Liver (tissue), 9 donors: ENCODE measurements around the gene SLC35B4. TPM values are rescaled to one million over a fixed set of nuclear protein-coding genes. Genes with fewer than 3 reads are reported as not detected.

Experiments used
- DNase-seq: peaks from one replicate; pipeline ENCODE4 v3.0.0-alpha.2; 2017; ENCODE audit warnings: low spot score
- H3K27ac ChIP-seq, 2 donors: one replicate each; pipeline ENCODE4 v1.7.0; 2013; ENCODE audit warnings: inconsistent platforms in 2 of 2, low read length in 2 of 2, control low read depth in 1 of 2, low read depth in 1 of 2, mild to moderate bottlenecking in 1 of 2
- H3K27me3 ChIP-seq, 4 donors: one replicate each; pipeline versions ENCODE4 v1.6.1 to v1.7.0; 2013; ENCODE audit warnings: low read length in 3 of 4, inconsistent platforms in 1 of 4, mild to moderate bottlenecking in 1 of 4, moderate library complexity in 1 of 4; ENCODE audit not compliant: control insufficient read depth in 4 of 4, insufficient read depth in 4 of 4
- H3K36me3 ChIP-seq, 4 donors: one replicate each; pipeline versions ENCODE4 v1.6.1 to v1.7.0; 2013; ENCODE audit warnings: low read length in 3 of 4, mild to moderate bottlenecking in 3 of 4, low read depth in 1 of 4, moderate library complexity in 1 of 4; ENCODE audit not compliant: control insufficient read depth in 4 of 4, insufficient read depth in 3 of 4
- H3K4me1 ChIP-seq, 4 donors: one replicate each; pipeline versions ENCODE4 v1.6.1 to v1.7.0; 2013; ENCODE audit warnings: low read length in 3 of 4, mild to moderate bottlenecking in 3 of 4, moderate library complexity in 1 of 4; ENCODE audit not compliant: control insufficient read depth in 4 of 4, insufficient read depth in 4 of 4
- H3K4me3 ChIP-seq, 3 donors: one replicate each; pipeline versions ENCODE4 v1.6.1 to v1.7.0; 2013; ENCODE audit warnings: low read length in 3 of 3, control low read depth in 1 of 3, low read depth in 1 of 3, mild to moderate bottlenecking in 1 of 3
- H3K9ac ChIP-seq, 2 donors: one replicate each; pipeline ENCODE4 v1.7.0; 2013; ENCODE audit warnings: low read length in 2 of 2, mild to moderate bottlenecking in 2 of 2, moderate library complexity in 2 of 2, control low read depth in 1 of 2, low read depth in 1 of 2
- H3K9me3 ChIP-seq, 4 donors: one replicate each; pipeline versions ENCODE4 v1.6.1 to v1.7.0; 2013; ENCODE audit warnings: low read length in 3 of 4; ENCODE audit not compliant: control insufficient read depth in 4 of 4
- CTCF ChIP-seq: fragments of 150-350 bp; IDR thresholded peaks from 2 replicates; pipeline ENCODE4 v1.5.1; 2017; ENCODE audit warnings: improper control_type of control experiment, low read depth, low read length; ENCODE audit not compliant: missing input control
- FOXA1 ChIP-seq: IDR thresholded peaks from 2 replicates; pipeline ENCODE4 v1.6.1; 2016; ENCODE audit warnings: antibody characterized with exemption
- FOXA2 ChIP-seq: IDR thresholded peaks from 2 replicates; pipeline ENCODE4 v1.6.1; 2016; ENCODE audit warnings: antibody characterized with exemption
- GABPA ChIP-seq, 2 donors: IDR thresholded peaks in 1 of 2; conservative IDR thresholded peaks in 1 of 2; 2 replicates each; pipeline ENCODE4 v1.6.1; 2016; ENCODE audit warnings: antibody characterized with exemption in 2 of 2, mild to moderate bottlenecking in 1 of 2, moderate library complexity in 1 of 2
- HNF4A ChIP-seq, 2 donors: conservative IDR thresholded peaks; 2 replicates each; pipeline ENCODE4 v1.6.1; 2016; ENCODE audit warnings: antibody characterized with exemption in 2 of 2, mild to moderate bottlenecking in 2 of 2
- HNF4G ChIP-seq: IDR thresholded peaks from 2 replicates; pipeline ENCODE4 v1.6.1; 2016; ENCODE audit warnings: antibody characterized with exemption
- JUND ChIP-seq, 2 donors: IDR thresholded peaks; 2 replicates each; pipeline ENCODE4 v1.6.1; 2016; ENCODE audit warnings: antibody characterized with exemption in 2 of 2
- MAX ChIP-seq: IDR thresholded peaks from 2 replicates; pipeline ENCODE4 v1.6.1; 2016; ENCODE audit warnings: antibody characterized with exemption
- NR2F2 ChIP-seq: IDR thresholded peaks from 2 replicates; pipeline ENCODE4 v1.6.1; 2016; ENCODE audit warnings: antibody characterized with exemption
- RXRA ChIP-seq, 2 donors: IDR thresholded peaks; 2 replicates each; pipeline ENCODE4 v1.6.1; 2017 to 2018; ENCODE audit warnings: antibody characterized with exemption in 2 of 2, mild to moderate bottlenecking in 1 of 2
- TAF1 ChIP-seq: conservative IDR thresholded peaks from 2 replicates; pipeline ENCODE4 v1.6.1; 2016; ENCODE audit warnings: antibody characterized with exemption, mild to moderate bottlenecking
- YY1 ChIP-seq: IDR thresholded peaks from 2 replicates; pipeline ENCODE4 v1.6.1; 2016; ENCODE audit warnings: antibody characterized with exemption, mild to moderate bottlenecking
- WGBS: extraction: QIAGEN DNeasy Blood & Tissue Kit; methylation state at CpG from one replicate; pipeline ENCODE4 v1.1.7; 2013; 5-methylcytosine and 5-hydroxymethylcytosine counted together
- polyA plus RNA-seq, 2 donors: library from polyadenylated mRNA; stranded (reverse) in 1 of 2; unstranded in 1 of 2; fragments of 200-250 nt in 1 of 2; fragments of >200 nt in 1 of 2; fragmentation: Nextera tagmentation in 1 of 2; extraction: Ambion mirVana in 1 of 2; gene quantifications; one replicate each; pipeline versions ENCODE4 v1.2.1 to v1.2.3, GENCODE V29; 2013 to 2015
- total RNA-seq, 2 donors: library from RNA; depleted of rRNA; stranded (reverse); fragments of >200 nt; gene quantifications; one replicate each; pipeline ENCODE4 v1.2.3, GENCODE V29; 2014
- TF ChIP-seq, protein P1 (sequence below): IDR thresholded peaks from 2 replicates; pipeline ENCODE4 v1.6.1; 2016; ENCODE audit warnings: antibody characterized with exemption
- TF ChIP-seq, protein P2 (sequence below): IDR thresholded peaks from 2 replicates; pipeline ENCODE4 v1.6.1; 2016; ENCODE audit warnings: antibody characterized with exemption, mild to moderate bottlenecking
- donor health status: healthy.
- donor health status: healthy.
- donor health status: healthy.
- donor health status: healthy.
- donor health status: healthy.

Gene SLC35B4
- total and polyA plus RNA-seq, 4 donors: 5.7 to 17.7 (median 8.9) TPM

DNA sequence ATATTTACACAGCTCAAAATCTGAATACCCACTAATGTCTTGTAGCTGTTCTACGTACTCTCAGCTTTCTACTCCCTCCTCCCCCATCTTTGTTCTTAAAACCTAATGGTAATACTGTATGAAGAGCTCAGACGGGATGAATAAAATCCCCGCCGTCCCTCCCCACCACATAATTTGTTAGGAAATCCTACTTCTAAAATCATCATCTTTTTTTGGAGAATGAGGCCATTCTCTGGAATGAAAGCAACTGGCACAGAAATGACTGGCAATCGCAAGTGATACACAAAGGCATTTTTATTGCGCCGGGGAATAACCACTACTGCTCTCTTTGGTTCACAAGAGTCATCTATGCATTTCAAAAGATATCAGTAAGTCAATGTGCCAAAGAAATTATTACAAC, 27.3 kb downstream of the SLC35B4 start:
- Histone ChIP-seq H3K9me3 (no peaks in the 10 kb centered on the region), H3K4me3 (no peak overlapping the region), H3K27me3 (no peaks in the 10 kb centered on the region), H3K36me3 (peaks cover 0 to 10% (median 5%) of the 10 kb centered on the region in 4 donors), H3K4me1 (peaks cover 2 to 10% (median 8%) of the 10 kb centered on the region in 4 donors), H3K27ac (no peak overlapping the region), H3K9ac (no peak overlapping the region)
- 96% methylated on average over 7 of the region's 7 CpGs for WGBS
- no peak for DNase-seq
- TF ChIP-seq, protein P1, sequence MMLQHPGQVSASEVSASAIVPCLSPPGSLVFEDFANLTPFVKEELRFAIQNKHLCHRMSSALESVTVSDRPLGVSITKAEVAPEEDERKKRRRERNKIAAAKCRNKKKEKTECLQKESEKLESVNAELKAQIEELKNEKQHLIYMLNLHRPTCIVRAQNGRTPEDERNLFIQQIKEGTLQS: no peak
- TF ChIP-seq RXRA (IDR thresholded peaks at IDR 0.05): no peak
- no peak for TF ChIP-seq JUND (IDR thresholded peaks at IDR 0.05)
- no peak for TF ChIP-seq HNF4A (conservative IDR thresholded peaks at IDR 0.05)
- TF ChIP-seq, protein P2, sequence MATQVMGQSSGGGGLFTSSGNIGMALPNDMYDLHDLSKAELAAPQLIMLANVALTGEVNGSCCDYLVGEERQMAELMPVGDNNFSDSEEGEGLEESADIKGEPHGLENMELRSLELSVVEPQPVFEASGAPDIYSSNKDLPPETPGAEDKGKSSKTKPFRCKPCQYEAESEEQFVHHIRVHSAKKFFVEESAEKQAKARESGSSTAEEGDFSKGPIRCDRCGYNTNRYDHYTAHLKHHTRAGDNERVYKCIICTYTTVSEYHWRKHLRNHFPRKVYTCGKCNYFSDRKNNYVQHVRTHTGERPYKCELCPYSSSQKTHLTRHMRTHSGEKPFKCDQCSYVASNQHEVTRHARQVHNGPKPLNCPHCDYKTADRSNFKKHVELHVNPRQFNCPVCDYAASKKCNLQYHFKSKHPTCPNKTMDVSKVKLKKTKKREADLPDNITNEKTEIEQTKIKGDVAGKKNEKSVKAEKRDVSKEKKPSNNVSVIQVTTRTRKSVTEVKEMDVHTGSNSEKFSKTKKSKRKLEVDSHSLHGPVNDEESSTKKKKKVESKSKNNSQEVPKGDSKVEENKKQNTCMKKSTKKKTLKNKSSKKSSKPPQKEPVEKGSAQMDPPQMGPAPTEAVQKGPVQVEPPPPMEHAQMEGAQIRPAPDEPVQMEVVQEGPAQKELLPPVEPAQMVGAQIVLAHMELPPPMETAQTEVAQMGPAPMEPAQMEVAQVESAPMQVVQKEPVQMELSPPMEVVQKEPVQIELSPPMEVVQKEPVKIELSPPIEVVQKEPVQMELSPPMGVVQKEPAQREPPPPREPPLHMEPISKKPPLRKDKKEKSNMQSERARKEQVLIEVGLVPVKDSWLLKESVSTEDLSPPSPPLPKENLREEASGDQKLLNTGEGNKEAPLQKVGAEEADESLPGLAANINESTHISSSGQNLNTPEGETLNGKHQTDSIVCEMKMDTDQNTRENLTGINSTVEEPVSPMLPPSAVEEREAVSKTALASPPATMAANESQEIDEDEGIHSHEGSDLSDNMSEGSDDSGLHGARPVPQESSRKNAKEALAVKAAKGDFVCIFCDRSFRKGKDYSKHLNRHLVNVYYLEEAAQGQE: no peak
- TF ChIP-seq YY1: no peak
- no peak for TF ChIP-seq FOXA2
- no peak for TF ChIP-seq TAF1
- TF ChIP-seq MAX: no peak
- TF ChIP-seq NR2F2: no peak
- TF ChIP-seq CTCF: no peak
- TF ChIP-seq HNF4G: no peak

- Histone ChIP-seq H3K27ac (no peak overlapping the region), H3K4me1 (peaks cover 0 to 6% (median 4%) of the 10 kb centered on the region in 4 donors), H3K9me3 (no peaks in the 10 kb centered on the region), H3K9ac (no peak overlapping the region), H3K36me3 (peaks cover 0 to 6% (median 2%) of the 10 kb centered on the region in 4 donors), H3K27me3 (no peaks in the 10 kb centered on the region), H3K4me3 (no peak overlapping the region)
- TF ChIP-seq NR2F2: no peak
- TF ChIP-seq MAX: no peak
- no peak for TF ChIP-seq CTCF
- no peak for TF ChIP-seq GABPA (IDR thresholded peaks at IDR 0.05 in 1 of 2, conservative IDR thresholded peaks at IDR 0.05 in 1 of 2)
- no peak for TF ChIP-seq RXRA (IDR thresholded peaks at IDR 0.05)
- no peak for TF ChIP-seq FOXA1
- 92% methylated on average over 12 of the region's 12 CpGs for WGBS
- no peak for DNase-seq
These were observed 28.6 kb downstream of the SLC35B4 start for GRCh38 chr7:134287916-134288659.
